Smooth muscle cell (in vitro differentiated cells): ENCODE measurements around the gene KCND3. TPM values are rescaled to one million over a fixed set of nuclear protein-coding genes. Genes with fewer than 3 reads are reported as not detected.

Experiments used
- DNase-seq: peaks from one replicate; lab custom pipeline; 2025; ENCODE audit not compliant: unreplicated experiment; lab: John Stamatoyannopoulos, UW
- H2AFZ ChIP-seq: fragments of 200-600 bp; sonication (generic); 2 replicates; pipeline ENCODE4 v1.6.0; 2016; ENCODE audit warnings: antibody characterized with exemption, low read depth, mild to moderate bottlenecking
- H3F3A ChIP-seq: fragments of 200-600 bp; sonication (generic); 2 replicates; pipeline ENCODE4 v1.6.0; 2017; ENCODE audit warnings: antibody characterized with exemption, low read depth
- H3K27ac ChIP-seq: fragments of 200-600 bp; sonication (generic); 2 replicates; pipeline ENCODE4 v1.5.1; 2016; ENCODE audit warnings: low read depth, mild to moderate bottlenecking
- H3K27me3 ChIP-seq: fragments of 200-600 bp; sonication (generic); 2 replicates; pipeline ENCODE4 v1.6.1; 2016; ENCODE audit warnings: low read depth, mild to moderate bottlenecking
- H3K36me3 ChIP-seq: fragments of 200-600 bp; sonication (generic); 2 replicates; pipeline ENCODE4 v1.5.1; 2016; ENCODE audit warnings: low read depth
- H3K4me1 ChIP-seq: fragments of 200-600 bp; sonication (generic); 2 replicates; pipeline ENCODE4 v1.5.1; 2016; ENCODE audit warnings: low read depth
- H3K4me2 ChIP-seq: fragments of 200-600 bp; sonication (generic); 2 replicates; pipeline ENCODE4 v1.6.0; 2016; ENCODE audit warnings: mild to moderate bottlenecking
- H3K4me3 ChIP-seq: fragments of 200-600 bp; sonication (generic); 2 replicates; pipeline ENCODE4 v1.5.1; 2016; ENCODE audit warnings: mild to moderate bottlenecking
- H3K79me2 ChIP-seq: fragments of 200-600 bp; sonication (generic); 2 replicates; pipeline ENCODE4 v1.6.0; 2016; ENCODE audit warnings: low read depth, mild to moderate bottlenecking
- H3K9ac ChIP-seq: fragments of 200-600 bp; sonication (generic); 2 replicates; pipeline ENCODE4 v1.6.0; 2016; ENCODE audit warnings: low read depth
- H3K9me3 ChIP-seq: fragments of 200-600 bp; sonication (generic); replicated peaks from 2 replicates; pipeline ENCODE4 v1.5.1; 2016; ENCODE audit warnings: low read depth
- H4K20me1 ChIP-seq: fragments of 200-600 bp; sonication (generic); 2 replicates; pipeline ENCODE4 v1.6.0; 2016; ENCODE audit warnings: low read depth
- CTCF ChIP-seq: fragments of 200-600 bp; sonication (generic); IDR thresholded peaks from 2 replicates; pipeline ENCODE4 v1.5.1; 2017; ENCODE audit warnings: borderline replicate concordance, mild to moderate bottlenecking, antibody characterized with exemption; ENCODE audit not compliant: insufficient read depth, poor library complexity, severe bottlenecking
- WGBS: methylation state at CpG from one replicate; pipeline ENCODE4 v1.1.7; 2016; ENCODE audit warnings: low lambda C conversion rate; 5-methylcytosine and 5-hydroxymethylcytosine counted together
- polyA plus RNA-seq: library from polyadenylated mRNA; unstranded; fragments of >200 nt; fragmentation: Nextera tagmentation; extraction: Ambion mirVana; gene quantifications from 2 replicates; pipeline ENCODE4 v1.2.1, GENCODE V29; 2016
- total RNA-seq: library from RNA; depleted of rRNA; stranded (reverse); fragments of >200 nt; gene quantifications from 2 replicates; pipeline ENCODE4 v1.2.3, GENCODE V29; 2014

Gene KCND3
- total and polyA plus RNA-seq, 2 experiments from 2014 or later = 0.97 to 2.2 TPM

GRCh38 chr1:111909030-111909429, 80.4 kb downstream of the KCND3 start:
- peaks cover 18% of the 10 kb centered on the region for H3K4me1 ChIP-seq
- WGBS = 84% methylated on average over 4 of the region's 4 CpGs

GRCh38 chr1:111908011-111908621, 81.4 kb downstream of the KCND3 start:
- Histone ChIP-seq H3K9ac (no peak overlapping the region), H3K4me2 (peak overlapping the region; percentile 0), H4K20me1 (no peaks in the 10 kb centered on the region), H3F3A (no peaks in the 10 kb centered on the region), H3K4me1 (peaks cover 27% of the 10 kb centered on the region), H3K27me3 (no peaks in the 10 kb centered on the region), H3K27ac (peak overlapping the region; percentile 6), H3K36me3 (no peaks in the 10 kb centered on the region), H3K4me3 (no peak overlapping the region), H3K79me2 (no peaks in the 10 kb centered on the region), H3K9me3 (no peaks in the 10 kb centered on the region), H2AFZ (no peak overlapping the region)
- no peak for DNase-seq
- no peak for TF ChIP-seq CTCF
- 93% methylated on average over 3 of the region's 3 CpGs for WGBS

More at GRCh38 chr1:111909030-111909429, 80.4 kb downstream of the KCND3 start:
- Histone ChIP-seq H2AFZ (no peak overlapping the region), H3K79me2 (no peaks in the 10 kb centered on the region), H3F3A (no peaks in the 10 kb centered on the region), H3K27ac (no peak overlapping the region), H3K36me3 (no peaks in the 10 kb centered on the region), H3K4me3 (no peak overlapping the region), H4K20me1 (no peaks in the 10 kb centered on the region), H3K4me2 (no peak overlapping the region), H3K27me3 (no peaks in the 10 kb centered on the region), H3K9me3 (no peaks in the 10 kb centered on the region), H3K9ac (no peak overlapping the region)
- no peak for DNase-seq
- TF ChIP-seq CTCF = no peak

- Histone ChIP-seq H2AFZ (no peak overlapping the region), H4K20me1 (no peaks in the 10 kb centered on the region), H3K9me3 (no peaks in the 10 kb centered on the region), H3K4me1 (peaks cover 27% of the 10 kb centered on the region), H3F3A (no peaks in the 10 kb centered on the region), H3K27me3 (no peaks in the 10 kb centered on the region), H3K79me2 (no peaks in the 10 kb centered on the region), H3K9ac (no peak overlapping the region), H3K4me2 (peak overlapping the region; percentile 0), H3K36me3 (no peaks in the 10 kb centered on the region), H3K4me3 (no peak overlapping the region), H3K27ac (no peak overlapping the region)
- no peak for DNase-seq
- WGBS = 50% methylated on average over 3 of the region's 3 CpGs
- no peak for TF ChIP-seq CTCF
These were observed 82.1 kb downstream of the KCND3 start for GRCh38 chr1:111907321-111907720.

GRCh38 chr1:111906816-111907215, 82.7 kb downstream of the KCND3 start:
- 87% methylated on average over 1 of the region's 1 CpG for WGBS
- Histone ChIP-seq H2AFZ (no peak overlapping the region), H3K4me3 (no peak overlapping the region), H3F3A (no peaks in the 10 kb centered on the region), H3K36me3 (no peaks in the 10 kb centered on the region), H3K27me3 (no peaks in the 10 kb centered on the region), H3K4me1 (peaks cover 27% of the 10 kb centered on the region), H4K20me1 (no peaks in the 10 kb centered on the region), H3K27ac (no peak overlapping the region), H3K79me2 (no peaks in the 10 kb centered on the region), H3K9me3 (no peaks in the 10 kb centered on the region), H3K9ac (no peak overlapping the region), H3K4me2 (no peak overlapping the region)
- TF ChIP-seq CTCF = no peak
- DNase-seq = no peak
